Measurements from ENCODE around the gene DNAH3.

DNA sequence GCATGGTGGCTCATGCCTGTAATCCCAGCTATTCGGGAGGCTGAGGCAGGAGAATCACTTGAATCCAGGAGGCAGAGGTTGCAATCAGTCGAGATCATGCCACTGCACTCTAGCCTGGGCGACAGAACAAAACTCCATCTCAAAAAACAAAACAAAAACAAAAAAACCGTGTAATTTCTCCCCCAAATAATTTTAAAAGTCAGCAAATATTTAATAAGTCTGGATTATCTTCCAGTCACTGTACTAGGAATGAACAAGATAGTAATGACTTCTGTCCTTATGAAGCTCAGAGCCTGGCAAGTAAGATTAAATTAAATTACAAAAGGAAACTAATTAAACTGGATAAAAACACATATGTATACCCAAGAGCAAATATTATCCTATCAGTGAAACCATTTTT is 113.5 kb downstream of the DNAH3 start:
- no peak for TF ChIP-seq POLR2A (IDR thresholded peaks at IDR 0.05; ENCODE audit: control extremely low read depth in 1 of 2, low read depth in 2 of 2, low read length in 2 of 2)
- no peak for TF ChIP-seq EZH2 (IDR thresholded peaks at IDR 0.05; ENCODE audit: low read depth, low read length, severe bottlenecking)
- no peak for TF ChIP-seq CBX8 (IDR thresholded peaks at IDR 0.05; ENCODE audit: borderline replicate concordance, low read depth, low read length)
- TF ChIP-seq JUND (IDR thresholded peaks at IDR 0.05; ENCODE audit: low read length): no peak

All from H1 (cell line).